GM12872 (cell line): ENCODE measurements around the gene KCP.

Experiments used
- CTCF ChIP-seq: IDR thresholded peaks from 3 replicates; pipeline ENCODE4 v1.5.1; 2011; ENCODE audit warnings: low read depth, mild to moderate bottlenecking, low read length, moderate library complexity; ENCODE audit not compliant: insufficient read depth

The KCP gene

GRCh38 chr7:128836729-128837348 is 73.7 kb downstream of the KCP start:
- TF ChIP-seq CTCF: no peak

GRCh38 chr7:128835790-128836641 is 74.5 kb downstream of the KCP start:
- TF ChIP-seq CTCF: no peak

GRCh38 chr7:128835231-128835751 is 75.2 kb downstream of the KCP start:
- no peak for TF ChIP-seq CTCF

- no peak for TF ChIP-seq CTCF
These were observed 76.6 kb downstream of the KCP start for GRCh38 chr7:128833946-128834325.

- no peak for TF ChIP-seq CTCF
These were observed 77.2 kb downstream of the KCP start for GRCh38 chr7:128833148-128833945.

- TF ChIP-seq CTCF: no peak
These were observed 77.7 kb downstream of the KCP start for GRCh38 chr7:128832880-128833147.
